ENCODE results near the gene ACOT4. TPM values are rescaled to one million over a fixed set of nuclear protein-coding genes. Genes with fewer than 3 reads are reported as not detected.
A peak's percentile ranks its signal among the peaks of the same experiment; 100 is the strongest.

The ACOT4 gene
- total RNA-seq, 2 experiments from 2014 or later = 1.4 to 1.7 TPM

GRCh38 chr14:73640796-73641365 is 49.2 kb downstream of the ACOT4 start:
- H3K4me3 Mint-ChIP-seq = no peak overlapping the region
- peaks cover 18% of the 10 kb centered on the region for H3K4me1 Mint-ChIP-seq (ENCODE audit: low read depth)
- H3K27me3 Mint-ChIP-seq (ENCODE audit: low read depth) = no peaks in the 10 kb centered on the region
- DNase-seq = no peak
- H3K9me3 Mint-ChIP-seq = no peaks in the 10 kb centered on the region
- CTCF ChIA-PET = interaction anchor here (0.7 kb wide), 1 partner anchor 125 kb away, joined by 3 read pairs; no protein-coding TSS in a partner anchor
- H3K36me3 Mint-ChIP-seq (ENCODE audit: low read depth) = no peaks in the 10 kb centered on the region
- H3K27ac Mint-ChIP-seq = no peak overlapping the region
- intact Hi-C loops (cut with micrococcal nuclease) = loop anchor here (5.0 kb wide), 1 partner anchor 71 kb away; the partner anchor contains the start of gene PNMA1

GRCh38 chr14:73644531-73645247 is 53.0 kb downstream of the ACOT4 start, which contains the start of gene DNAL1:
Gene DNAL1 (plus strand): TSS chr14:73644986. CDS start chr14:73645040, 54 bp downstream.
- intact Hi-C loops (cut with micrococcal nuclease) = loop anchor here (2.0 to 5.0 kb wide), 2 partner anchors 68 to 76 kb away; partner anchors contain the start of genes ACOT2 and PNMA1
- Mint-ChIP-seq H3K36me3 (ENCODE audit: low read depth) (no peaks in the 10 kb centered on the region), H3K4me3 (peak within 1 kb of the TSS; percentile 92), H3K27ac (peak within 1 kb of the TSS; percentile 86), H3K27me3 (ENCODE audit: low read depth) (no peaks in the 10 kb centered on the region), H3K4me1 (ENCODE audit: low read depth) (peaks cover 17% of the 10 kb centered on the region), H3K9me3 (no peaks in the 10 kb centered on the region)
- CTCF ChIA-PET = interaction anchor here (0.6 to 1.3 kb wide), 2 partner anchors 11 to 503 kb away, joined by 4 read pairs; no protein-coding TSS in a partner anchor
- DNase-seq = peak; percentile 93

- H3K4me3 Mint-ChIP-seq = peak overlapping the region; percentile 92
- H3K27ac Mint-ChIP-seq = peak overlapping the region; percentile 86
- no peaks in the 10 kb centered on the region for H3K27me3 Mint-ChIP-seq (ENCODE audit: low read depth)
- no peaks in the 10 kb centered on the region for H3K36me3 Mint-ChIP-seq (ENCODE audit: low read depth)
- DNase-seq = no peak
- CTCF ChIA-PET = interaction anchor here (1.3 kb wide), 1 partner anchor 12 kb away, joined by 4 read pairs; no protein-coding TSS in a partner anchor
- H3K9me3 Mint-ChIP-seq = no peaks in the 10 kb centered on the region
- intact Hi-C loops (cut with micrococcal nuclease) = loop anchor here (2.0 kb wide), 1 partner anchor 76 kb away; the partner anchor contains the start of gene ACOT2
- H3K4me1 Mint-ChIP-seq (ENCODE audit: low read depth) = peaks cover 17% of the 10 kb centered on the region
These were observed 53.6 kb downstream of the ACOT4 start for GRCh38 chr14:73645248-73645610.

Other genes with a start within 250 kb of the ACOT4 start
- gene NUMB, start 133.3 kb upstream of the ACOT4 start, total RNA-seq = 10 to 100 TPM; 24.2 to 26.4 TPM
- 1 to 10 TPM; 8.1 to 8.9 TPM for gene RIOX1, start 100.9 kb upstream of the ACOT4 start, total RNA-seq
- under 1 TPM; 0.72 to 0.79 TPM for gene ACOT1, start 54.7 kb upstream of the ACOT4 start, total RNA-seq
- gene HEATR4, start 32.9 kb upstream of the ACOT4 start, total RNA-seq = not detected
- 1 to 10 TPM; 2.9 to 3.3 TPM for gene ACOT2, start 22.7 kb upstream of the ACOT4 start, total RNA-seq
- gene ACOT6, start 20.6 kb downstream of the ACOT4 start, total RNA-seq = not detected
- 1 to 10 TPM; 4.4 TPM for gene DNAL1, start 53.1 kb downstream of the ACOT4 start, total RNA-seq
- 10 to 100 TPM; 18.5 to 19.2 TPM for gene PNMA1, start 122.5 kb downstream of the ACOT4 start, total RNA-seq